Loucy (cell line): ENCODE measurements around the gene GGCX.

Experiments
- H2AFZ ChIP-seq: fragments of 200-600 bp; sonication (generic); 2 replicates; pipeline ENCODE4 v1.6.0; 2016; ENCODE audit warnings: antibody characterized with exemption, mild to moderate bottlenecking, low read length, moderate library complexity
- H3F3A ChIP-seq: fragments of 200-600 bp; 2 replicates; pipeline ENCODE4 v1.6.0; 2016; ENCODE audit warnings: antibody characterized with exemption, low read depth, mild to moderate bottlenecking
- H3K27me3 ChIP-seq: fragments of 200-600 bp; sonication (generic); 2 replicates; pipeline ENCODE4 v1.6.1; 2014; ENCODE audit warnings: low read length, mild to moderate bottlenecking; ENCODE audit not compliant: insufficient read depth, poor library complexity, severe bottlenecking
- H3K36me3 ChIP-seq: fragments of 200-600 bp; sonication (generic); 2 replicates; pipeline ENCODE4 v1.6.1; 2016; ENCODE audit warnings: low read length; ENCODE audit not compliant: insufficient read depth
- H3K4me1 ChIP-seq: fragments of 200-600 bp; sonication (generic); 2 replicates; pipeline ENCODE4 v1.5.1; 2014; ENCODE audit warnings: low read length, mild to moderate bottlenecking; ENCODE audit not compliant: insufficient read depth, poor library complexity, severe bottlenecking
- H3K4me2 ChIP-seq: fragments of 200-600 bp; sonication (generic); 2 replicates; pipeline ENCODE4 v1.6.0; 2014; ENCODE audit warnings: antibody characterized with exemption, low read length, low read depth, mild to moderate bottlenecking; ENCODE audit not compliant: poor library complexity, severe bottlenecking
- H3K4me3 ChIP-seq: fragments of 200-600 bp; sonication (generic); 2 replicates; pipeline ENCODE4 v1.5.1; 2014; ENCODE audit warnings: low read length, mild to moderate bottlenecking, mixed read lengths; ENCODE audit not compliant: poor library complexity, severe bottlenecking
- H3K79me2 ChIP-seq: fragments of 200-600 bp; sonication (generic); 2 replicates; pipeline ENCODE4 v1.6.1; 2014; ENCODE audit warnings: low read length; ENCODE audit not compliant: insufficient read depth
- H3K9ac ChIP-seq: fragments of 200-600 bp; sonication (generic); 2 replicates; pipeline ENCODE4 v1.6.0; 2014; ENCODE audit warnings: mild to moderate bottlenecking, low read depth, low read length, moderate library complexity; ENCODE audit not compliant: poor library complexity, severe bottlenecking
- H3K9me2 ChIP-seq: fragments of 200-600 bp; sonication (generic); replicated peaks from 2 replicates; pipeline ENCODE4 v1.6.1; 2016; ENCODE audit warnings: low read depth, low read length, mixed read lengths
- H3K9me3 ChIP-seq: fragments of 200-600 bp; sonication (generic); 2 replicates; pipeline ENCODE4 v1.6.1; 2014; ENCODE audit warnings: mild to moderate bottlenecking, antibody characterized with exemption, low read length, low read depth; ENCODE audit not compliant: insufficient read depth
- H4K20me1 ChIP-seq: fragments of 200-600 bp; sonication (generic); 2 replicates; pipeline ENCODE4 v1.6.0; 2014; ENCODE audit warnings: antibody characterized with exemption, low read length, mild to moderate bottlenecking; ENCODE audit not compliant: insufficient read depth, poor library complexity, severe bottlenecking
- EZH2phosphoT487 ChIP-seq: fragments of 200-600 bp; IDR thresholded peaks from 2 replicates; pipeline ENCODE4 v1.6.1; 2018; ENCODE audit warnings: antibody characterized with exemption, mild to moderate bottlenecking, moderate library complexity, borderline replicate concordance
- TF ChIP-seq, protein P1 (sequence below): fragments of 200-600 bp; sonication (generic); conservative IDR thresholded peaks from 2 replicates; pipeline ENCODE4 v1.5.1; 2014; ENCODE audit warnings: mild to moderate bottlenecking, antibody characterized with exemption, low read length

Gene GGCX

DNA sequence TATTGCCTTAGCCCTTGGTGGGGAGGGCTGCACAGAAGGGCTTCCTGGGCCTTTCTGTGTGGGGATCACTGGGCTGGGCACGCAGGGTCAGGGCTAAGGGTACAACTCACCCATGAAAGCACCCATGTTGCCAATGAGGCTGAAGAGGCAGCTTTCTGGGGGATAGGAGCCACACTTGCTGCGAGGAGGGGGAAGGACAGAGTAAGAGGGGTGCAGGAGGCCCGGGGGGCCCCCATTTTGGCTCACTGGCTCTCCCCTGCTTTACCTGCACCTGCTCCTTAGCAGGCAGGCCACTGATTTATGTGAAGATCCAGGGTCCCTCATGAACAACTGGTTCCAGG is 38.9 kb upstream of the GGCX start:
- Histone ChIP-seq H2AFZ (no peak overlapping the region), H4K20me1 (peaks cover 21% of the 10 kb centered on the region), H3K79me2 (peaks cover 30% of the 10 kb centered on the region), H3K4me2 (no peak overlapping the region), H3K36me3 (no peaks in the 10 kb centered on the region; the same call in 1 of the 2 replicates), H3K4me3 (no peak overlapping the region), H3K4me1 (peaks cover 27% of the 10 kb centered on the region), H3K27me3 (no peaks in the 10 kb centered on the region), H3F3A (no peaks in the 10 kb centered on the region), H3K9me2 (no peaks in the 10 kb centered on the region), H3K9me3 (no peaks in the 10 kb centered on the region), H3K9ac (no peak overlapping the region)
- TF ChIP-seq EZH2phosphoT487, result no peak
- TF ChIP-seq, protein P1, sequence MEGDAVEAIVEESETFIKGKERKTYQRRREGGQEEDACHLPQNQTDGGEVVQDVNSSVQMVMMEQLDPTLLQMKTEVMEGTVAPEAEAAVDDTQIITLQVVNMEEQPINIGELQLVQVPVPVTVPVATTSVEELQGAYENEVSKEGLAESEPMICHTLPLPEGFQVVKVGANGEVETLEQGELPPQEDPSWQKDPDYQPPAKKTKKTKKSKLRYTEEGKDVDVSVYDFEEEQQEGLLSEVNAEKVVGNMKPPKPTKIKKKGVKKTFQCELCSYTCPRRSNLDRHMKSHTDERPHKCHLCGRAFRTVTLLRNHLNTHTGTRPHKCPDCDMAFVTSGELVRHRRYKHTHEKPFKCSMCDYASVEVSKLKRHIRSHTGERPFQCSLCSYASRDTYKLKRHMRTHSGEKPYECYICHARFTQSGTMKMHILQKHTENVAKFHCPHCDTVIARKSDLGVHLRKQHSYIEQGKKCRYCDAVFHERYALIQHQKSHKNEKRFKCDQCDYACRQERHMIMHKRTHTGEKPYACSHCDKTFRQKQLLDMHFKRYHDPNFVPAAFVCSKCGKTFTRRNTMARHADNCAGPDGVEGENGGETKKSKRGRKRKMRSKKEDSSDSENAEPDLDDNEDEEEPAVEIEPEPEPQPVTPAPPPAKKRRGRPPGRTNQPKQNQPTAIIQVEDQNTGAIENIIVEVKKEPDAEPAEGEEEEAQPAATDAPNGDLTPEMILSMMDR, result no peak

DNA sequence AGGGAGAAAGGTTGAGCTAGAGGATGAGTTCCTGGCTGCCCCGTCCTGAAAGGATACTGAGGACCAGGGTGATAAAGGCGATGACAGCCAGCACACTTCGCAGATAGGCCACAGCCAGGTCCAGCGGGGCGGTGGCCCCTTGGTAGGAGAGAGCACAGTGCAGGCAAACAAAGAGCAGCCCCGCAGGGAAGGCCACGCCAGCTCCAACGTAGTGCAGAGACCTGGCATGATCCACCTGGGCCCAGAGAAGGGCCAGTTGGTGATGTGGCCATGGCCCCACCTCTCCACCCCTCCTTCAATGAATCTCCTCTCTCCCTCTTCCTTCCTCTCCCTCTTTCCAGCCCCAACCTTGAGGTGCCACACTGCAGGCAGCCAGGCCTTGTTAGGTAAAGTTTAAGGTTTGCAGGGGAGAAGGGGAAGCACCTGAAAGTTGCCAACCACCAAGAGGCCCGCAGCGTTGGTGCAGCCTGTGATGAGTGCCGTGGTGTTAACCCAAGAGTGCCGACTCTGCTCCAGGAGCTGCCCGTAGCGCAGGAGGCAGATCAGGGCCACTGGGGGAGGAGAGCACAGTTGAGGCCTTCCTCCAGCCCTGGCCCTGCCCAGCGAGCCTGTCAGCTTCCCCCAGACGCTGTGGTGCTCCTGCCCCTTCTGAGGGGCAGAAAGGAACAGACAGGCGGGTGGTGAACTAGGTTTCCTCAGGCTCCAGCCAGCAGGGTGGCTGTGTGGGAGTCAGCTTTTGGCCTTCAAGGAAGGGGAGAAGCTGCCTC is 38.4 kb upstream of the GGCX start:
- peaks cover 21% of the 10 kb centered on the region for H4K20me1 ChIP-seq
- no peak overlapping the region for H3K4me2 ChIP-seq
- no peak overlapping the region for H2AFZ ChIP-seq
- H3K4me3 ChIP-seq, result no peak overlapping the region
- H3K36me3 ChIP-seq, result no peaks in the 10 kb centered on the region; the same call in 1 of the 2 replicates
- peaks cover 35% of the 10 kb centered on the region for H3K79me2 ChIP-seq
- H3F3A ChIP-seq, result no peaks in the 10 kb centered on the region
- H3K27me3 ChIP-seq, result no peaks in the 10 kb centered on the region
- no peaks in the 10 kb centered on the region for H3K9me3 ChIP-seq
- no peak overlapping the region for H3K9ac ChIP-seq
- peaks cover 31% of the 10 kb centered on the region for H3K4me1 ChIP-seq
- no peaks in the 10 kb centered on the region for H3K9me2 ChIP-seq
- TF ChIP-seq EZH2phosphoT487, result no peak
- TF ChIP-seq, protein P1, result no peak

DNA sequence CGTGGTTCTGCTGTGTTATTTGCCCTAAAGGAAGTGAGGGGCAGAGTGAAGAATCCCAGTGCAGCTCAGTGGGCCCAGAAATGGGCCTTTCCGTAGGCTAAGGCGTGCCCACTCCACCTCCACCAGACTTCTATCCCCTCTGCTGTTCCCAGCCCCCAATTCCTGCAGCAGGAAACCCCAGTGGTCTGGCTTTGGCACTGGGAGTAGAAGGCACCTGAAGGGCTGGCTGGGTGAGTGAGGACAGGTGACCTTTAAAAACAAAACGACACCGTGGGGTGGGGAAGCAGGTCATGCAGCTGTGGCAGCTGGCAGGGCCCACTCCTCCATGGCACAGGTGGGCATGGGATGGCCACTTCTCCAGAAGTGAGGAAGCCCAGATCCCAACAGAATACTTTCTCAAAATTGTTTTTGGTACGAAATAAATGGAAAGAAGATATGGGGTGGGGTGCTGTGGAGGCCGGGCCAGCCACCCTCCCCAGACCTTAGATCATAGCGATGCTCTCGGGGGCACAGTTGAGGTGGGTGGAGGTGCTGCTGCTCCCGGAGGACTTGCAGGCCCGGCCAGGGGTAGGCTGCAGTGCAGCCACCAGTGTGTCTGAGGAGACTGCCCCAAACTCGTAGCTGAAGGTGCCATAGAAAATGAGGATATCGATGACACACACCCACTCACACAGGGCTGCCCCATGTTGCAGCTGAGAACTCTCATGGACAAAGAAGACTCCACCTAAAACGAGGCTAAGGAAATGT is 37.5 kb upstream of the GGCX start:
- H3K4me1 ChIP-seq, result peaks cover 36% of the 10 kb centered on the region
- no peak overlapping the region for H2AFZ ChIP-seq
- no peaks in the 10 kb centered on the region for H3K9me2 ChIP-seq
- no peaks in the 10 kb centered on the region; the same call in 1 of the 2 replicates for H3K36me3 ChIP-seq
- H3F3A ChIP-seq, result no peaks in the 10 kb centered on the region
- no peak for TF ChIP-seq EZH2phosphoT487
- TF ChIP-seq, protein P1, result no peak
- H3K79me2 ChIP-seq, result peaks cover 44% of the 10 kb centered on the region
- H3K4me2 ChIP-seq, result no peak overlapping the region
- H3K4me3 ChIP-seq, result no peak overlapping the region
- peaks cover 21% of the 10 kb centered on the region for H4K20me1 ChIP-seq
- no peaks in the 10 kb centered on the region for H3K9me3 ChIP-seq
- H3K27me3 ChIP-seq, result no peaks in the 10 kb centered on the region
- H3K9ac ChIP-seq, result no peak overlapping the region
